Epithelial cell of proximal tubule (primary cell): ENCODE results near the gene FIGN. TPM values are rescaled to one million over a fixed set of nuclear protein-coding genes. Genes with fewer than 3 reads are reported as not detected.

ENCODE experiments used
- DNase-seq: peaks from one replicate; pipeline ENCODE4 v3.0.0-alpha.2; 2011; ENCODE audit warnings: low read depth
- H3K4me3 ChIP-seq: 2 replicates; pipeline ENCODE4 v1.5.1; 2011; ENCODE audit warnings: low read depth, mild to moderate bottlenecking, low read length
- total RNA-seq: library from RNA; depleted of rRNA; stranded (reverse); fragments of >200 nt; gene quantifications from 2 replicates; pipeline ENCODE4 v1.2.3, GENCODE V29; 2015
- TF ChIP-seq, protein P1 (sequence below): conservative IDR thresholded peaks from 2 replicates; pipeline ENCODE4 v1.5.1; 2012; ENCODE audit warnings: low read depth, mild to moderate bottlenecking, low read length

The FIGN gene
- total RNA-seq, 1 donor from 2014 or later: 3.2 TPM

DNA sequence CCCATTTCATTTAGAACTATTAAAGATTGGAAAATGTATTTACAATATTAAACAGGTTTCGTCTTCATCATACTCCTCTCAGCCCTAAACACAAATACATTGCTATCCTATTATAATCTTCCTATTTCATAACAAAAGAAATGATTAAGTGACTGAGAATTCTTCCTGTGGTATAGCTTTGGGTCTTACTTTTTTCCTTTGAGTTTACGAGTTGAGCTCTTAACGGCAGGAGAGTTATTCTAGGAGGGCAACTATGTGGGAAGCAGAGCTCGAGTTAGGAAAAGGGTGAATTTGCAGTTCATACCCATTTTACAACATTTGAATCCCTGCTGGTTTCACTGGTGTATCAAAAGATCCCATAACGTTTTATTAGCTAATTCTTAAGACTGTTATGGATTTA, 105.0 kb downstream of the FIGN start:
- TF ChIP-seq, protein P1, sequence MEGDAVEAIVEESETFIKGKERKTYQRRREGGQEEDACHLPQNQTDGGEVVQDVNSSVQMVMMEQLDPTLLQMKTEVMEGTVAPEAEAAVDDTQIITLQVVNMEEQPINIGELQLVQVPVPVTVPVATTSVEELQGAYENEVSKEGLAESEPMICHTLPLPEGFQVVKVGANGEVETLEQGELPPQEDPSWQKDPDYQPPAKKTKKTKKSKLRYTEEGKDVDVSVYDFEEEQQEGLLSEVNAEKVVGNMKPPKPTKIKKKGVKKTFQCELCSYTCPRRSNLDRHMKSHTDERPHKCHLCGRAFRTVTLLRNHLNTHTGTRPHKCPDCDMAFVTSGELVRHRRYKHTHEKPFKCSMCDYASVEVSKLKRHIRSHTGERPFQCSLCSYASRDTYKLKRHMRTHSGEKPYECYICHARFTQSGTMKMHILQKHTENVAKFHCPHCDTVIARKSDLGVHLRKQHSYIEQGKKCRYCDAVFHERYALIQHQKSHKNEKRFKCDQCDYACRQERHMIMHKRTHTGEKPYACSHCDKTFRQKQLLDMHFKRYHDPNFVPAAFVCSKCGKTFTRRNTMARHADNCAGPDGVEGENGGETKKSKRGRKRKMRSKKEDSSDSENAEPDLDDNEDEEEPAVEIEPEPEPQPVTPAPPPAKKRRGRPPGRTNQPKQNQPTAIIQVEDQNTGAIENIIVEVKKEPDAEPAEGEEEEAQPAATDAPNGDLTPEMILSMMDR: no peak
- no peak for DNase-seq
- no peak overlapping the region for H3K4me3 ChIP-seq

DNA sequence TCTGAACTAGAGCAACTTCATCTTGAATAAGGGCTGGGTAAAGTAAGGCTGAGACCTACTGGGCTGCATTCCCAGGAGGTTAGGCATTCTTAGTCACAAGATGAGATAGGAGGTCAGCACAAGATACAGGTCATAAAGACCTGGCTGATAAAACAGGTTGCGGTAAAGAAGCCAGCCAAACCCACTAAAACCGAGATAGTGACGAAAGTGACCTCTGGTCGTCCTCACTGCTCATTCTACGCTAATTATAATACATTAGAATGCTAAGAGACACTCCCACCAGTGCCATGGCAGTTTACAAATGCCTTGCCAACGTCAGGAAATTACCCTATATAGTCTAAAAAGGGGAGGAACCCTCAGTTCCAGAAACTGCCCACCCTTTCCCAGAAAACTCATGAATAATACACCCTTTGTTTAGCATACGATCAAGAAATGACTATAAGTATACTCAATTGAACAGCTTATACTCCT, 109.1 kb downstream of the FIGN start:
- TF ChIP-seq, protein P1: no peak
- no peak for DNase-seq
- H3K4me3 ChIP-seq: no peak overlapping the region

DNA sequence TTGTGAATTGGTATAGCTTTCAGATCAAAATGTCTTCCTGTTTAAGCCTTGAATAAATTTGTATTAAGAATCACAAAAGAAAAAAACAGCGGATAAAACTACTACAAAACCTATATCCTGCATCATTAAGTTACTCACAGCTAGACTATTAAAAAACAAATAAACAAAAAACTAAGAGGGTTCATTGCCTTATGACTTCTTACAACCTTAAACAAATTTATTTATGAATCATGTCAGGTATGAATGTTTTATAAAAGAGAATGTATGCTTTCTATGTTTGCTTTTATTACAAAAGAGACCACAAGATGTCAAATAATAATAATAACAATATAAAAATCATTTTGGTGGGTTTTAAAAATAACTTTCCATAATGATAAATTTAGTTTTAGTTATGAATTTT, 109.6 kb downstream of the FIGN start:
- H3K4me3 ChIP-seq: no peak overlapping the region
- TF ChIP-seq, protein P1: no peak
- no peak for DNase-seq

DNA sequence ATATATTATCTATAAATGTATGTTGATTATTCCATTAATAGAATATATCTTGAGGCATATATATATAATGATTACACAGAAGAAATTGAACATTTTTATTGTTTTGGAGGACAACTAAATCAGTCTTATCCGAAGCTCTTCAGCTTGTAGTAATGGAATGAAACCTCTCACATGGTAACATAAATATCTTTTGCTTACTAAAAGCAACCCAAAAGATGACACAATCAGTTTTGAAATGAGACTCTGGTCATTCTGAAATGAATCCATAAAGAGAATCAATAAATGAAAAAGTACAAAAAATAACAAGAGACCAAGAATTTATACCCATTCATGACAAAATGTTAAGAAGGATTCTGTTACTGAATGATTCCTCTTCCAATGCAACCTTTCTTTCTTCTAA, 110.2 kb downstream of the FIGN start:
- H3K4me3 ChIP-seq: no peak overlapping the region
- no peak for DNase-seq
- TF ChIP-seq, protein P1: no peak

DNA sequence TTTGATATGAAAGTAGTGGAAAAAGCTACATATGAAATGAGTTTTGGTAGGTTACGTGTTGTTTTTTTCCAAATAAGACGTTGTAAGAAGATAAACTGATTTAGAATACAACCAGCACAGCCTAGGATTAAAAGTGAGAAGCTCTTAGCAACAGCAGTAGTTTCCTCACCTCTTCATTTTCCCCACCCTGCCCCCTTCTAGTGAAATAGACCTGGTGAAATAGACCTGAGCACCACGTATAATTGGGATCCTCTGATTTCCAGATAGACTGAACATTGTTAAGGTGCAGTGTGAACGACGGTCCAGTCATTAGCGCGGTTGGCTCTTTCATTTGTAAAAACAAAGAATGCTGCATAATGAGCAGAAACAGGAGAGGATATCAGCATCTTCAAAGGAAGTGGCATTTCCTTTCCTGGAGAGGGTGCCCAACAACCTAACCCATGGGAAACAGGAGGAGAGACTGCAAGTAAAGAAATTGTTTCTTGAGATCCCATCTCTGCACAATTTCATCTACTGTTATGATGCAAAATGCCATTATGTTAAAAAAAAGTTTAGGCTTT, 114.3 kb downstream of the FIGN start:
- TF ChIP-seq, protein P1: no peak
- no peak for DNase-seq
- no peak overlapping the region for H3K4me3 ChIP-seq

DNA sequence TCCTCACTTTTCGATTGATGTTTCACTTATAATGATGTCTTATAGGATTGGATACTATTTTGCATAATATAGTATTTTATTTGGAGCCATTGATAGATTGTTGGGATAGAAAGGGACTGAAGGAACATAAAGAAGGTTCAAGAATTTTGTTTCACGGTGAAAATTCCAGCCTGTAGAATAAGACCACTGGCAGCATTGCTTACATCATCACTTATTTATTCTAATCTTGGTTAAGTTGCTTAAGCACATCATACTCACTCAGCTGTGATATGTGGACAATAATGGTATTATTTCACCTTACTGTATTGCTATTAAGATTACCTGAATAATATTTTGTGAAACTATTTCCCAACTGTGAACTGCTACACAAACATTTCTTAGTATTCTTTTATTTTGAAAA, 118.3 kb downstream of the FIGN start:
- DNase-seq: no peak
- TF ChIP-seq, protein P1: no peak
- no peak overlapping the region for H3K4me3 ChIP-seq

DNA sequence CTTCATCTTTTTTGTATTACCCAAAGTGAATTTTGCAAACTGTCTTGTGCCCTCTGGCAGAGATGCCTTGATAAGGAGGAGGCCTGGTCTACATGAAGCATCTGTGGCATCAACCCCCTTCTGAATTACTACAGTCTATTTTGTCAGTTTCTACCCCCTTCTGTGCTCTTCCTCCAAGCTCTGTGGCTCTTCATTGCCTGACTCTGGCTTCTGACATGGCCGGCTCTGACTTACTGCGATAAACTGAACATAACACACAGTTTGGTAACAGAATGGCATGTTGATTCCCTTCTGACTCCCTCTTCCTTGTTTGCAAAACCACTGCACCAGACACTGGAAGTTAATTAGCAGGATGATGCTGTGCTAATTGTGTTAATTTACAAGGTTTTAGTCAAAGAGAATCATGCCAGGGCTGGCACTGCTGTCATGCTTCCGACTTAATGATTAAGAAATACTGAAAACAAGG, 122.5 kb downstream of the FIGN start:
- no peak overlapping the region for H3K4me3 ChIP-seq
- TF ChIP-seq, protein P1: no peak
- DNase-seq: no peak
